HepG2 (cell line): ENCODE measurements around the gene CNTD1. TPM values are rescaled to one million over a fixed set of nuclear protein-coding genes. Genes with fewer than 3 reads are reported as not detected.

Source experiments
- CC2D1A ChIP-seq: sonication (generic); formaldehyde crosslinking; IDR thresholded peaks from 2 replicates; pipeline ENCODE4 v1.8.1; 2023; ENCODE audit warnings: mild to moderate bottlenecking, missing genetic modification reagents
- EP300 ChIP-seq, 3 experiments: sonication (generic) in 1 of 3; formaldehyde crosslinking in 1 of 3; IDR thresholded peaks; 2 replicates each; pipeline versions ENCODE4 v1.5.1 to v1.6.1; 2011 to 2020; ENCODE audit warnings: low read depth in 2 of 3, low read length in 2 of 3, borderline replicate concordance in 1 of 3, improper control_type of control experiment in 1 of 3, mild to moderate bottlenecking in 1 of 3, missing genetic modification reagents in 1 of 3, moderate library complexity in 1 of 3
- LCORL ChIP-seq, 2 experiments: fragments of 450-650 bp in 1 of 2; sonication (generic) in 1 of 2; formaldehyde crosslinking in 1 of 2; IDR thresholded peaks; 2 replicates each; pipeline versions ENCODE4 v1.5.0 to v1.6.1; 2017 to 2020; ENCODE audit warnings: antibody characterized with exemption in 1 of 2, missing genetic modification reagents in 1 of 2
- NCOA1 ChIP-seq: sonication (generic); formaldehyde crosslinking; IDR thresholded peaks from 2 replicates; pipeline ENCODE4 v1.9.0; 2021; ENCODE audit warnings: missing genetic modification reagents
- POLR2AphosphoS5 ChIP-seq: IDR thresholded peaks from 2 replicates; pipeline ENCODE4 v1.6.1; 2012; ENCODE audit warnings: low read depth, low read length
- RARG ChIP-seq: sonication (generic); formaldehyde crosslinking; IDR thresholded peaks from 2 replicates; pipeline ENCODE4 v1.4.0; 2020; ENCODE audit warnings: low read depth, mild to moderate bottlenecking, missing genetic modification reagents
- ZKSCAN1 ChIP-seq: fragments of 150-350 bp; IDR thresholded peaks from 2 replicates; pipeline ENCODE4 v1.6.1; 2014; ENCODE audit warnings: low read length
- ZKSCAN8 ChIP-seq: IDR thresholded peaks from 2 replicates; pipeline ENCODE4 v1.6.1; 2016; ENCODE audit warnings: borderline replicate concordance, missing genetic modification reagents, missing compliant biosample characterization
- ZNF10 ChIP-seq: sonication (generic); formaldehyde crosslinking; IDR thresholded peaks from 2 replicates; pipeline ENCODE4 v1.4.0; 2020; ENCODE audit warnings: mild to moderate bottlenecking, low read depth, missing genetic modification reagents, borderline replicate concordance
- ZNF136 ChIP-seq: sonication (generic); formaldehyde crosslinking; IDR thresholded peaks from 2 replicates; pipeline ENCODE4 v1.8.1; 2022; ENCODE audit warnings: low read depth, mild to moderate bottlenecking, moderate library complexity, missing genetic modification reagents
- ZNF24 ChIP-seq: fragments of 450-650 bp; IDR thresholded peaks from 2 replicates; pipeline ENCODE4 v1.6.1; 2017; ENCODE audit warnings: antibody characterized with exemption, mild to moderate bottlenecking
- ZNF30 ChIP-seq: sonication (generic); formaldehyde crosslinking; IDR thresholded peaks from 2 replicates; pipeline ENCODE4 v1.5.0; 2020; ENCODE audit warnings: mild to moderate bottlenecking, missing genetic modification reagents
- ZNF747 ChIP-seq: sonication (generic); formaldehyde crosslinking; IDR thresholded peaks from 2 replicates; pipeline ENCODE4 v1.8.1; 2023; ENCODE audit warnings: missing genetic modification reagents, mild to moderate bottlenecking, borderline replicate concordance
- ZSCAN30 ChIP-seq: sonication (generic); formaldehyde crosslinking; IDR thresholded peaks from 2 replicates; pipeline ENCODE4 v1.5.0; 2020; ENCODE audit warnings: mild to moderate bottlenecking, missing genetic modification reagents
- polyA plus RNA-seq, 8 experiments: library from polyadenylated mRNA; depleted of rRNA in 3 of 8; stranded (reverse) in 7 of 8; unstranded in 1 of 8; fragments of >200 nt; fragmentation: Illumina TruSeq in 4 of 8; extraction: Trizol in 4 of 8; gene quantifications; 2 replicates each; pipeline versions ENCODE4 v1.2.1 to v1.2.3, GENCODE V29; 2011 to 2016; ENCODE audit warnings: low read depth in 4 of 8, missing spikeins in 1 of 8, mixed read lengths in 1 of 8; ENCODE audit not compliant: insufficient read depth in 1 of 8
- total RNA-seq, 5 experiments: library from RNA; depleted of rRNA; stranded (reverse); fragments of >200 nt; fragmentation: Illumina TruSeq; extraction: Trizol; gene quantifications; 2 replicates each; pipeline ENCODE4 v1.2.3, GENCODE V29; 2016; ENCODE audit warnings: low read depth in 1 of 5
- TF ChIP-seq, protein P1 (sequence below): sonication (generic); formaldehyde crosslinking; IDR thresholded peaks from 2 replicates; pipeline ENCODE4 v1.5.0; 2020; ENCODE audit warnings: missing genetic modification reagents
- TF ChIP-seq, protein P2 (sequence below): sonication (generic); formaldehyde crosslinking; IDR thresholded peaks from 2 replicates; pipeline ENCODE4 v1.4.0; 2020; ENCODE audit warnings: low read depth, missing genetic modification reagents
- TF ChIP-seq, protein P3 (sequence below): sonication (generic); formaldehyde crosslinking; IDR thresholded peaks from 2 replicates; pipeline ENCODE4 v1.4.0; 2020; ENCODE audit warnings: missing genetic modification reagents, low read depth, mild to moderate bottlenecking, borderline replicate concordance
- TF ChIP-seq, protein P4 (sequence below): IDR thresholded peaks from 2 replicates; pipeline ENCODE4 v1.6.1; 2016; ENCODE audit warnings: low read depth, control low read depth
- TF ChIP-seq, protein P5 (sequence below): sonication (generic); formaldehyde crosslinking; IDR thresholded peaks from 2 replicates; pipeline ENCODE4 v1.5.0; 2020; ENCODE audit warnings: missing genetic modification reagents

CNTD1 gene
- total and polyA plus RNA-seq, 2 of the 13 experiments (the other 11 are each of a cell fraction or from before 2014, with no cell fraction given), result 0.11 to 0.15 TPM

DNA sequence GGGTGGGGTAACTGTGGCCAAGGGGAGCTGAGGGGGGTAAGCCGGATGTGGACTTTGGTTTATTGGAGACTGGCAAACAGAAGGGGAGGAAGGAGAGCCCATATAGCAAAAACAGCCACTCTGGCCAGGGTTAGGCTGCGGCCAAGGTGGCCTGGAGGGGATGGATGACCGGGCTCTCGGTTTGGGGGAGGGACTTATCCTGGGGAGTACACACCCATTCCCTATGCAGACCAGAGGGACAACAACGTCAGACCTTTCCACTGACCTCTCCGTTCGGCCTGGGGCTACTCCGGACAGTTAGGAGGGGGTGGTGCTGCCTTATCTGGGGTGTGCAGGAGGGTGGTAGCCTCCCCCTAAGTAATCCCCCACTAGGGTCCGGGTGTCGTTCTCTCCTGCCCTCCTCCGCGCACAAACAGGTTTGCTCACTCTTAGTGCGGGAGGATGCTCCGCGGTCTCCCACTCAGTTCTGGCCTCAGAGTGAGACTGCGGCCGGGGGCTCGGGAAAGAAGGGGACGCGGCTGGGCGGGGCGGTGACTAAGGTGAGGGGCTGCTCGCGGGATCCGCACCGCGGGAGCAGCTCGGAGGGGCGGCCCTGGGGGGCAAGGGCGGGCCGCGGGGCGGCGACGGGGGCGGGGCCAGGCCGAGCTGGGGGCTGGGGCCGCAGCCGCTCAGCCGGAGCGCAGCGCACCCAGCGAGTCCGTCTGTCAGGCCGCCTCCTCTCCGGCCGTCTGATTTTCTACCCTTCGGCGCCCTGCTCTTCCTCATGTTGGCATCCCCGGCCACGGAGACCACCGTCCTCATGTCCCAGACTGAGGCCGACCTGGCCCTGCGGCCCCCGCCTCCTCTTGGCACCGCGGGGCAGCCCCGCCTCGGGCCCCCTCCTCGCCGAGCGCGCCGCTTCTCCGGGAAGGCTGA, 18.5 kb upstream of the CNTD1 start, which contains the start of gene WNK4 (continued):
- TF ChIP-seq, protein P1, sequence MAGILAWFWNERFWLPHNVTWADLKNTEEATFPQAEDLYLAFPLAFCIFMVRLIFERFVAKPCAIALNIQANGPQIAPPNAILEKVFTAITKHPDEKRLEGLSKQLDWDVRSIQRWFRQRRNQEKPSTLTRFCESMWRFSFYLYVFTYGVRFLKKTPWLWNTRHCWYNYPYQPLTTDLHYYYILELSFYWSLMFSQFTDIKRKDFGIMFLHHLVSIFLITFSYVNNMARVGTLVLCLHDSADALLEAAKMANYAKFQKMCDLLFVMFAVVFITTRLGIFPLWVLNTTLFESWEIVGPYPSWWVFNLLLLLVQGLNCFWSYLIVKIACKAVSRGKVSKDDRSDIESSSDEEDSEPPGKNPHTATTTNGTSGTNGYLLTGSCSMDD, result 0 out of 2 replicates have a peak, but pooled peaks have one; percentile 46
- TF ChIP-seq RARG (CRISPR knock-in tag) (no peak), LCORL (IDR thresholded peaks at IDR 0.05) (no peak), LCORL (CRISPR knock-in tag; IDR thresholded peaks at IDR 0.05) (peak; percentile 96), ZNF747 (CRISPR knock-in tag) (no peak; the same call in 1 of the 2 replicates), CC2D1A (CRISPR knock-in tag) (no peak), ZNF30 (no peak), ZNF136 (CRISPR knock-in tag) (no peak; the same call in 1 of the 2 replicates), EP300 (IDR thresholded peaks at IDR 0.05; ENCODE audit: low read depth in 2 of 2, low read length in 2 of 2) (peak in 1 of 2 experiments; percentile 92; a peak in 3 of 4 replicates), EP300 (CRISPR knock-in tag; IDR thresholded peaks at IDR 0.05; ENCODE audit: borderline replicate concordance) (peak; percentile 89), ZNF24 (no peak), ZKSCAN8 (CRISPR knock-in tag) (peak; percentile 42), ZSCAN30 (0 out of 2 replicates have a peak, but pooled peaks have one; percentile 39), POLR2AphosphoS5 (peak; percentile 89), ZNF10 (CRISPR knock-in tag) (no peak), NCOA1 (CRISPR knock-in tag) (0 out of 2 replicates have a peak, but pooled peaks have one; percentile 61), ZKSCAN1 (no peak)
- TF ChIP-seq, protein P2, sequence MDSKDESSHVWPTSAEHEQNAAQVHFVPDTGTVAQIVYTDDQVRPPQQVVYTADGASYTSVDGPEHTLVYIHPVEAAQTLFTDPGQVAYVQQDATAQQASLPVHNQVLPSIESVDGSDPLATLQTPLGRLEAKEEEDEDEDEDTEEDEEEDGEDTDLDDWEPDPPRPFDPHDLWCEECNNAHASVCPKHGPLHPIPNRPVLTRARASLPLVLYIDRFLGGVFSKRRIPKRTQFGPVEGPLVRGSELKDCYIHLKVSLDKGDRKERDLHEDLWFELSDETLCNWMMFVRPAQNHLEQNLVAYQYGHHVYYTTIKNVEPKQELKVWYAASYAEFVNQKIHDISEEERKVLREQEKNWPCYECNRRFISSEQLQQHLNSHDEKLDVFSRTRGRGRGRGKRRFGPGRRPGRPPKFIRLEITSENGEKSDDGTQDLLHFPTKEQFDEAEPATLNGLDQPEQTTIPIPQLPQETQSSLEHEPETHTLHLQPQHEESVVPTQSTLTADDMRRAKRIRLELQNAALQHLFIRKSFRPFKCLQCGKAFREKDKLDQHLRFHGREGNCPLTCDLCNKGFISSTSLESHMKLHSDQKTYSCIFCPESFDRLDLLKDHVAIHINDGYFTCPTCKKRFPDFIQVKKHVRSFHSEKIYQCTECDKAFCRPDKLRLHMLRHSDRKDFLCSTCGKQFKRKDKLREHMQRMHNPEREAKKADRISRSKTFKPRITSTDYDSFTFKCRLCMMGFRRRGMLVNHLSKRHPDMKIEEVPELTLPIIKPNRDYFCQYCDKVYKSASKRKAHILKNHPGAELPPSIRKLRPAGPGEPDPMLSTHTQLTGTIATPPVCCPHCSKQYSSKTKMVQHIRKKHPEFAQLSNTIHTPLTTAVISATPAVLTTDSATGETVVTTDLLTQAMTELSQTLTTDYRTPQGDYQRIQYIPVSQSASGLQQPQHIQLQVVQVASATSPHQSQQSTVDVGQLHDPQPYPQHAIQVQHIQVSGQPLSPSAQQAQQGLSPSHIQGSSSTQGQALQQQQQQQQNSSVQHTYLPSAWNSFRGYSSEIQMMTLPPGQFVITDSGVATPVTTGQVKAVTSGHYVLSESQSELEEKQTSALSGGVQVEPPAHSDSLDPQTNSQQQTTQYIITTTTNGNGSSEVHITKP, result peak; percentile 83; the same call in 1 of the 2 replicates
- TF ChIP-seq, protein P3, sequence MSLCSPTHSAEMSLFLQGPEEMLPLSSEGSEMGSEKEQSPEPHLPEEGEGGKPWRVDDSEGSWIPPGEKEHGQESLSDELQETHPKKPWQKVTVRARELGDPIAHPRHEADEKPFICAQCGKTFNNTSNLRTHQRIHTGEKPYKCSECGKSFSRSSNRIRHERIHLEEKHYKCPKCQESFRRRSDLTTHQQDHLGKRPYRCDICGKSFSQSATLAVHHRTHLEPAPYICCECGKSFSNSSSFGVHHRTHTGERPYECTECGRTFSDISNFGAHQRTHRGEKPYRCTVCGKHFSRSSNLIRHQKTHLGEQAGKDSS, result peak; percentile 18; the same call in 1 of the 2 replicates
- TF ChIP-seq, protein P4, sequence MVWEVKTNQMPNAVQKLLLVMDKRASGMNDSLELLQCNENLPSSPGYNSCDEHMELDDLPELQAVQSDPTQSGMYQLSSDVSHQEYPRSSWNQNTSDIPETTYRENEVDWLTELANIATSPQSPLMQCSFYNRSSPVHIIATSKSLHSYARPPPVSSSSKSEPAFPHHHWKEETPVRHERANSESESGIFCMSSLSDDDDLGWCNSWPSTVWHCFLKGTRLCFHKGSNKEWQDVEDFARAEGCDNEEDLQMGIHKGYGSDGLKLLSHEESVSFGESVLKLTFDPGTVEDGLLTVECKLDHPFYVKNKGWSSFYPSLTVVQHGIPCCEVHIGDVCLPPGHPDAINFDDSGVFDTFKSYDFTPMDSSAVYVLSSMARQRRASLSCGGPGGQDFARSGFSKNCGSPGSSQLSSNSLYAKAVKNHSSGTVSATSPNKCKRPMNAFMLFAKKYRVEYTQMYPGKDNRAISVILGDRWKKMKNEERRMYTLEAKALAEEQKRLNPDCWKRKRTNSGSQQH (CRISPR knock-in tag), result peak; percentile 58
- TF ChIP-seq, protein P5, sequence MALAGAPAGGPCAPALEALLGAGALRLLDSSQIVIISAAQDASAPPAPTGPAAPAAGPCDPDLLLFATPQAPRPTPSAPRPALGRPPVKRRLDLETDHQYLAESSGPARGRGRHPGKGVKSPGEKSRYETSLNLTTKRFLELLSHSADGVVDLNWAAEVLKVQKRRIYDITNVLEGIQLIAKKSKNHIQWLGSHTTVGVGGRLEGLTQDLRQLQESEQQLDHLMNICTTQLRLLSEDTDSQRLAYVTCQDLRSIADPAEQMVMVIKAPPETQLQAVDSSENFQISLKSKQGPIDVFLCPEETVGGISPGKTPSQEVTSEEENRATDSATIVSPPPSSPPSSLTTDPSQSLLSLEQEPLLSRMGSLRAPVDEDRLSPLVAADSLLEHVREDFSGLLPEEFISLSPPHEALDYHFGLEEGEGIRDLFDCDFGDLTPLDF (CRISPR knock-in tag), result no peak
